ENCODE data around the gene CORO2A.
A peak's percentile ranks its signal among the peaks of the same experiment; 100 is the strongest.

The CORO2A gene, protein sequence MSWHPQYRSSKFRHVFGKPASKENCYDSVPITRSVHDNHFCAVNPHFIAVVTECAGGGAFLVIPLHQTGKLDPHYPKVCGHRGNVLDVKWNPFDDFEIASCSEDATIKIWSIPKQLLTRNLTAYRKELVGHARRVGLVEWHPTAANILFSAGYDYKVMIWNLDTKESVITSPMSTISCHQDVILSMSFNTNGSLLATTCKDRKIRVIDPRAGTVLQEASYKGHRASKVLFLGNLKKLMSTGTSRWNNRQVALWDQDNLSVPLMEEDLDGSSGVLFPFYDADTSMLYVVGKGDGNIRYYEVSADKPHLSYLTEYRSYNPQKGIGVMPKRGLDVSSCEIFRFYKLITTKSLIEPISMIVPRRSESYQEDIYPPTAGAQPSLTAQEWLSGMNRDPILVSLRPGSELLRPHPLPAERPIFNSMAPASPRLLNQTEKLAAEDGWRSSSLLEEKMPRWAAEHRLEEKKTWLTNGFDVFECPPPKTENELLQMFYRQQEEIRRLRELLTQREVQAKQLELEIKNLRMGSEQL

DNA sequence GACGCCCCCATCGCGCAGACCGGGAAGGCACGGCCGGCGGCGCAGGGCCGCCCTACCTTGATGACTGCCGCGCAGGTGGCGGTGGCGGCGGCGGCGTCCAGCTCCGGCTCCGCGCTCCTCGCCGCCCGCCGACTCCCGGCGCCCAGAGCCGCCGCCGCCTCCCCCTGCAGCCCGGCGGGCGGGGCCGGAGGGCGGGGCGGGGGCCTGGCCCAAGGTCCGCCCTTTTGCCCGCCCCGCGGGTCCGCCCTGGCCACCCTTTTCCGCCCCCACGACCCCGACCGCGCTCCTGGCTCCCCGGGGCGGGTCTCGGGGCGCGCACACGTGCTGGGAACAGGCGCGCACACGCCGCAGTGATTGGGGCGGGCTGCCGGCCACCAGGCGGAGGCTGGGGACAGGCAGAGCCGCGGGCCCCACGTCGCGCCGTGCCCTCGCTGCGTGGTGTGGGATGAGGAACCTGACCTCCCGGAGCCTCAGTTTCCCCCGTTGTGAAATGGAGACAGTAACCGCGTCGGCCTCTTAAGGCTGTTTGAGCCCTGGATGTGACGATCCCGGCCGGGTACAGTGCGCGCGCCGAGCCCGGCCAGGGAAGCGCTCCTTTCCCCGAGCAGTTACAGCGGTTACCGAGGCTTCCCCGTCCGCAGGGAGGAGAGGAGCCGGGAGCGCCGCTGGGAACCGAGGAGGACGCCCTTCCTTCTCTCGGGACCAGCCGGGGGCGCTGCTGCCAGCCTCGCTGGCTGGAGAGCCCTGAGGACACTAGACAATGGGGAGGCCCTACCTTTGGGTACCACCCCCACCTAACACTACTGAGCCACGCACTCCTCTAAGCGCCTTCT, at the start of gene CORO2A:
TSS of gene CORO2A (minus strand) at position 135 of the 833 bp plus-strand sequence. CDS start 34,977 bp downstream, outside the sequence.
- no peak for DNase-seq (ENCODE audit: low read depth)
- H3K4me3 ChIP-seq (ENCODE audit: control insufficient read depth, low read depth, low read length), result peak within 1 kb of the TSS; percentile 58
- TF ChIP-seq, protein P1, sequence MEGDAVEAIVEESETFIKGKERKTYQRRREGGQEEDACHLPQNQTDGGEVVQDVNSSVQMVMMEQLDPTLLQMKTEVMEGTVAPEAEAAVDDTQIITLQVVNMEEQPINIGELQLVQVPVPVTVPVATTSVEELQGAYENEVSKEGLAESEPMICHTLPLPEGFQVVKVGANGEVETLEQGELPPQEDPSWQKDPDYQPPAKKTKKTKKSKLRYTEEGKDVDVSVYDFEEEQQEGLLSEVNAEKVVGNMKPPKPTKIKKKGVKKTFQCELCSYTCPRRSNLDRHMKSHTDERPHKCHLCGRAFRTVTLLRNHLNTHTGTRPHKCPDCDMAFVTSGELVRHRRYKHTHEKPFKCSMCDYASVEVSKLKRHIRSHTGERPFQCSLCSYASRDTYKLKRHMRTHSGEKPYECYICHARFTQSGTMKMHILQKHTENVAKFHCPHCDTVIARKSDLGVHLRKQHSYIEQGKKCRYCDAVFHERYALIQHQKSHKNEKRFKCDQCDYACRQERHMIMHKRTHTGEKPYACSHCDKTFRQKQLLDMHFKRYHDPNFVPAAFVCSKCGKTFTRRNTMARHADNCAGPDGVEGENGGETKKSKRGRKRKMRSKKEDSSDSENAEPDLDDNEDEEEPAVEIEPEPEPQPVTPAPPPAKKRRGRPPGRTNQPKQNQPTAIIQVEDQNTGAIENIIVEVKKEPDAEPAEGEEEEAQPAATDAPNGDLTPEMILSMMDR (IDR thresholded peaks at IDR 0.05; ENCODE audit: control insufficient read depth, insufficient read depth, low read depth, low read length, missing control alignments), result peak; percentile 66

DNA sequence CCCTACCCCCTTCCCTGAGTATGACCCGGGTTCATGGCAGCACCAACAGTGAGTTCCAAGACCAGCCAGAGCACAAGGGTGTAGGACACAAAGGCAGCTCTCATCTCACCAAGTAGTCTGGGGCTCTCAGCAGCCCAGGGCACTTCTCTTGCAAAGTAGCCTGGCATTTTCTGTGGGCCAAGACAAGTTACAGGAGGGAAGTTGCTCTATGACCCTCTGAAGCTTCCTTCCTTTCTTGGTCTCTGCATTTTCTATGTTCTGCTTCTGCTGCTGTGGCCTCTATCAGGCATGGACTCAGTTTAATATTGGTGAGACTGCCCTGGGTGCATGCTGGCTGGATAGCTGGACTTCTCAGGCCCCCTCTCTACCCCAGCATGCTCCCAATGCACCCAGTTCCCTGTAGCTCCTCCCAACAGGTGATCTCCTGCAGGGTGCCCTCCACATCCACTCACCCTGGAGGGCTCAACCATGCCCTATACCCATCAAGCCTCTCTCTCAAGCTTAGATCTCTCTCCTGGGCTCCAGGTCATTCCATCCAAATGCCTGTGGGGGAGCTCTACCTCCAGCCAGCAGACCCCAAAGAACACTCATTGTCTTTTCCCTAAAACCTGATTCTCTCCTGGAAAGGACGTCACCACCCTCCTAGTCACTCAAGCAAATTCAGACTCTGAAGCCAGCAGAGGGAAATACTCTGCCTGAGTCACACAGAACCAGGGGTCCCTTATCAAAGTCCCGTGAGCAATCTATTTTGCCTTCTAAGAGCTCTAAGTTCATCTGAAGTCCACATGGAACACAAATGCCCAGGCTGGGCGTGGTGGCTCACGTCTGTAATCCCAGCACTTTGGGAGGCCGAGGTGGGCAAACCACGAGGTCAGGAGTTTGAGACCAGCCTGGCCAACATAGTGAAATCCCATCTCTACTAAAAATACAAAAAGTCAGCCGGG, 49.2 kb upstream of the CORO2A start:
- H3K4me3 ChIP-seq (ENCODE audit: control insufficient read depth, low read depth, low read length), result no peak overlapping the region
- no peak for DNase-seq (ENCODE audit: low read depth)
- TF ChIP-seq, protein P1 (IDR thresholded peaks at IDR 0.05; ENCODE audit: control insufficient read depth, insufficient read depth, low read depth, low read length, missing control alignments), result no peak

DNA sequence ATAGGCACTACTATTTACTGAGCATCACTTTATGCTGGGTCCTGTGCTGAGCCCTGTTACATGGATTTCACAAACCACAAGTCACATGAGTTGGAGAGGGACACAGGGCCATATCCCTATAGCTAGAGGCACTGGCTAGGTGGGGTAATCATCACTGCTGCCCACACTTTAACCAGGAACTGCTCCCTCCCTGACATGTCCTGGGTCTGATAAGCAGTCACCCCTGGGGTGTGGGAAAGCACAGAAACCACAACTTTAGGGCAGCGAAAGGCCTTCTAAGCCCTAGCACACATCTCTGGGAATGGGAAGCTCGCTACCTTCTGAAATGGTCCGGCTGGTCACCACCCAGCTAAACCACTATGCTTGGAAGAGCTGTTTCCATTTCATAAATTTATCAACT, 48.0 kb upstream of the CORO2A start:
- TF ChIP-seq, protein P1 (IDR thresholded peaks at IDR 0.05; ENCODE audit: control insufficient read depth, insufficient read depth, low read depth, low read length, missing control alignments), result no peak
- DNase-seq (ENCODE audit: low read depth), result no peak
- no peak overlapping the region for H3K4me3 ChIP-seq (ENCODE audit: control insufficient read depth, low read depth, low read length)

DNA sequence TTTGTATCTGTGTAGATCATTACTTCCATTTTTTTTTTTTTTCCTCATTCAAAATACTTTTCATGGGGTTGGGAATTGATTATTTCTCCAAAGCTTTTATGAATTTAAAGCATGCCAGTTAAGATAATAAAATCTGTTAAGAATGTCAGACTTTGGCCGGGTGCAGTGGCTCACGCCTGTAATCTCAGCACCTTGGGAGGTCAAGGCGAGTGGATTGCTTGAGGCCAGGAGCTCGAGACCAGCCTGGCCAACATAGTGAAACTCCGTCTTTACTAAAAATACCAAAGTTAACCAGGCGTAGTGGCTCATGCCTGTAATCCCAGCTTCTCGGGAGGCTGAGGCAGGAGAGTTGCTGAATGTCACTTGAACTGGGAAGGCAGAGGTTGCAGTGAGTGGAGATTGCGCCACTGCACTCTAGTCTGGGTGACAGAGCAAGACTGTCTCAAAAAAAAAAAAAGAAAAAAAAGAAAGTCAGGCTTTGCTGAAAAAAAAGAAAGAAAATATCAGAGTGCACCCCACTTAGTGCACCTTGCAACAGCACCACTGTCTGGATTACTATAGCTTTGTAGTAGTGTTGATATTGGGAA, 44.6 kb upstream of the CORO2A start:
- TF ChIP-seq, protein P1 (IDR thresholded peaks at IDR 0.05; ENCODE audit: control insufficient read depth, insufficient read depth, low read depth, low read length, missing control alignments), result no peak

DNA sequence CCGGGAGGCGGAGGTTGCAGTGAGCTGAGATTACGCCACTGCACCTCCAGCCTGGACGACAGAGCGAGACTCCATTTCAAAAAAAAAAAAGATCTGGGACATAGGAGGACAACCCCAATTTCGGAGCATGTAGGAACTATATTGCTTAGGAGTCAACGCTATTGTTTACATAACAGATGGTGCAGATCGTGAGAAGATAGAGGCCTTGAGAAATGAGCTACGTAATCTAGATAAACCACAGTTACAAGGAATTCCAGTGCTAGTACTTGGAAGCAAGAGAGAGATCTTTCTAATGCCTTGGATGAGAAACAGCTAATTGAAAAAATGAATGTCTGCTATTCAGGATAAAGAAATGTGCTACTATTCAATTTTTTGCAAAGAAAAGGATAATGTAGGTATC, 42.7 kb upstream of the CORO2A start:
- no peak overlapping the region for H3K4me3 ChIP-seq (ENCODE audit: control insufficient read depth, low read depth, low read length)
- TF ChIP-seq, protein P1 (IDR thresholded peaks at IDR 0.05; ENCODE audit: control insufficient read depth, insufficient read depth, low read depth, low read length, missing control alignments), result no peak
- DNase-seq (ENCODE audit: low read depth), result no peak

More for the DNA sequence above, 44.6 kb upstream of the CORO2A start:
- H3K4me3 ChIP-seq (ENCODE audit: control insufficient read depth, low read depth, low read length), result no peak overlapping the region
- no peak for DNase-seq (ENCODE audit: low read depth)
